Body of pancreas (tissue), 4 donors: ENCODE data around the gene ADM2. TPM values are rescaled to one million over a fixed set of nuclear protein-coding genes. Genes with fewer than 3 reads are reported as not detected.
A peak's percentile ranks its signal among the peaks of the same experiment; 100 is the strongest.

Experiments used
- ATAC-seq: fragments of 150-250 bp; one replicate; pipeline ENCODE4 v1.9.1; 2016
- DNase-seq, 4 donors: peaks; one replicate each; pipeline ENCODE4 v3.0.0-alpha.2; 2019
- H3K27ac ChIP-seq, 4 donors: fragments of 200-600 bp; sonication (generic); 1 replicate in 3 of 4; 2 replicates in 1 of 4; pipeline versions ENCODE4 v1.5.1 to v1.6.1; 2016 to 2019; ENCODE audit warnings: mild to moderate bottlenecking in 1 of 4, mixed read lengths in 1 of 4, moderate library complexity in 1 of 4
- H3K27me3 ChIP-seq, 2 donors: fragments of 200-600 bp; sonication (generic); one replicate each; pipeline ENCODE4 v1.6.0; 2016; ENCODE audit warnings: mild to moderate bottlenecking in 1 of 2
- H3K36me3 ChIP-seq, 2 donors: fragments of 200-600 bp; sonication (generic); replicated peaks in 1 of 2; 2 replicates each; pipeline ENCODE4 v1.5.1; 2016; ENCODE audit warnings: low read depth in 2 of 2; ENCODE audit not compliant: insufficient read depth in 1 of 2
- H3K4me1 ChIP-seq: fragments of 200-600 bp; sonication (generic); one replicate; pipeline ENCODE4 v1.6.0; 2016
- H3K4me3 ChIP-seq, 2 donors: fragments of 200-600 bp; sonication (generic); 1 replicate in 1 of 2; 2 replicates in 1 of 2; pipeline ENCODE4 v1.5.1; 2016 to 2019
- H3K9me3 ChIP-seq, 3 donors: fragments of 200-600 bp; sonication (generic); 1 replicate in 2 of 3; 2 replicates in 1 of 3; pipeline ENCODE4 v1.5.1; 2016
- CTCF ChIP-seq, 7 experiments: fragments of 450-650 bp in 4 of 7; fragments of 200-600 bp in 3 of 7; sonication (generic) in 3 of 7; IDR thresholded peaks; one replicate each; pipeline ENCODE4 v1.5.1; 2016 to 2019; ENCODE audit warnings: antibody characterized with exemption in 7 of 7
- POLR2A ChIP-seq, 3 donors: fragments of 450-650 bp; IDR thresholded peaks; one replicate each; pipeline ENCODE4 v1.6.1; 2016; ENCODE audit warnings: antibody characterized with exemption in 3 of 3, mild to moderate bottlenecking in 2 of 3
- WGBS, 2 donors: methylation state at CpG; one replicate each; pipeline ENCODE4 v1.1.5; 2017; 5-methylcytosine and 5-hydroxymethylcytosine counted together
- intact Hi-C: fragments of 100-400 bp; cut with DNase I; formaldehyde crosslinking; loops from one replicate; pipeline ENCODE4 v1.15.1; 2023
- total RNA-seq, 2 donors: library from RNA; depleted of rRNA; stranded (reverse); fragments of >200 nt; gene quantifications; one replicate each; pipeline ENCODE4 v1.1.0, GENCODE V29; 2016

The ADM2 gene
- total RNA-seq, 2 donors from 2014 or later, result 7.3 to 8.2 TPM

GRCh38 chr22:50445071-50445879, 36.1 kb upstream of the ADM2 start:
- intact Hi-C loops, result no loop called here
- ATAC-seq (no peak), DNase-seq (peak in 1 of 4 donors; percentile 17)
- WGBS, 2 donors, result 61 to 77% methylated on average over 5 to 29 of the region's 30 CpGs
- no peak overlapping the region for H3K4me3 ChIP-seq
- H3K4me1 ChIP-seq, result no peaks in the 10 kb centered on the region
- no peak for TF ChIP-seq POLR2A (IDR thresholded peaks at IDR 0.05)
- TF ChIP-seq CTCF (IDR thresholded peaks at IDR 0.05), result no peak
- no peaks in the 10 kb centered on the region for H3K27me3 ChIP-seq
- H3K27ac ChIP-seq, result peak overlapping the region in 3 of 4 donors; percentile 8 to 49 (median 15)
- no peaks in the 10 kb centered on the region for H3K9me3 ChIP-seq
- peaks cover 0 to 20% of the 10 kb centered on the region in 2 donors for H3K36me3 ChIP-seq

GRCh38 chr22:50445880-50446707, 35.2 kb upstream of the ADM2 start:
- Histone ChIP-seq H3K27ac (peak overlapping the region in 1 of 4 donors; percentile 8), H3K36me3 (peaks cover 0 to 16% of the 10 kb centered on the region in 2 donors), H3K4me1 (no peaks in the 10 kb centered on the region), H3K27me3 (no peaks in the 10 kb centered on the region), H3K9me3 (no peaks in the 10 kb centered on the region), H3K4me3 (no peak overlapping the region)
- WGBS, 2 donors, result 75 to 85% methylated on average over 11 to 17 of the region's 17 CpGs
- intact Hi-C loops, result no loop called here
- TF ChIP-seq CTCF (IDR thresholded peaks at IDR 0.05) (no peak), POLR2A (IDR thresholded peaks at IDR 0.05) (no peak)
- ATAC-seq, result no peak
- no peak for DNase-seq

- ATAC-seq (no peak), DNase-seq (no peak)
- no peaks in the 10 kb centered on the region for H3K4me1 ChIP-seq
- no peaks in the 10 kb centered on the region for H3K9me3 ChIP-seq
- H3K27ac ChIP-seq, result no peak overlapping the region
- no peaks in the 10 kb centered on the region for H3K27me3 ChIP-seq
- intact Hi-C loops, result no loop called here
- peaks cover 0 to 16% of the 10 kb centered on the region in 2 donors for H3K36me3 ChIP-seq
- TF ChIP-seq CTCF (IDR thresholded peaks at IDR 0.05), result no peak
- no peak for TF ChIP-seq POLR2A (IDR thresholded peaks at IDR 0.05)
- no peak overlapping the region for H3K4me3 ChIP-seq
- 89 to 93% methylated on average over 33 to 51 of the region's 54 CpGs for WGBS, 2 donors
These were observed 34.4 kb upstream of the ADM2 start for GRCh38 chr22:50446708-50447575.

- no peaks in the 10 kb centered on the region for H3K4me1 ChIP-seq
- ATAC-seq, result no peak
- intact Hi-C loops, result no loop called here
- WGBS, 2 donors, result 65 to 90% methylated on average over 2 to 23 of the region's 27 CpGs
- no peak for DNase-seq
- H3K27ac ChIP-seq, result no peak overlapping the region
- no peak overlapping the region for H3K4me3 ChIP-seq
- H3K27me3 ChIP-seq, result no peaks in the 10 kb centered on the region
- H3K9me3 ChIP-seq, result no peaks in the 10 kb centered on the region
- TF ChIP-seq CTCF (IDR thresholded peaks at IDR 0.05) (no peak), POLR2A (IDR thresholded peaks at IDR 0.05) (no peak)
- H3K36me3 ChIP-seq, result peaks cover 0 to 16% of the 10 kb centered on the region in 2 donors
These were observed 33.5 kb upstream of the ADM2 start for GRCh38 chr22:50447576-50448551.
